ENCODE data around the gene TNFRSF1B.
A peak's percentile ranks its signal among the peaks of the same experiment; 100 is the strongest.

The TNFRSF1B gene

DNA sequence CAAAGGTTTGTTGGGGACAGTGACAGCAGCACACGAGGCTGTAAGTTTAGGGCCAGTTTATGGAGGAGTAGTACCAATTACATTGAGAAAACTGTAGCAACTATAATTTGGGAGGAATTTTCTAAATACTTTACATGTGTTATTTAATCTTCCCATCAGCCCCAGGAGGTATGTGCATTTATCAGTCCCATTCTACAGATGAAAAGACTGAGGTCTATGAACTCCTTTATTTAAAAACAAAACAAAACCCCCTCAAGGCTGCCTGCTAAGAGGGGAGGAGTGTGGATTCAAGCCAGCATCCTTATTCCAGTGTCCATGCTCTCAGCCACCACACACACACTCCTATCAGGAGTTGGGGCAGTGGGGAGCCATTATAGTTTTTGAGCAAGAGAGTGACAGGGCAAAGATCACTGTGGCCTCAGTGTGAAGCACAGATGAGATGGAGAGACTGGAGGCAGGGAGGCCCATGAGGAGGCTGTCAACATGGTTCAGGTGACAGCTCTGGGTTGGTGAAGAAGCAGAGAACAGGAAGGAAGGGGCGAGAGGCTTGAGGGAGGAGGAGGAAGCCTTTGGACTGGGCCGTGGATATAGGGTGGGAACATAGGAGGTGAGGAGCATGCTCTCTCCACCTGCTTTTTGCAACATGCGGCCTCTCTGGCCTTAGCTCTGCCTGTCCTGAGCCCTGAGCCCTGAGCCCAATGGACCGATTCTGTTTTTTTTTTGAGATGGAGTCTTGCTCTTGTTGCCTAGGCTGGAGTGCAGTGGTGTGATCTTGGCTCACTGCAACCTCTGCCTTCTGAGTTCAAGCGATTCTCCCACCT is 9.7 kb downstream of the TNFRSF1B start:
- DNase-seq: no peak

DNA sequence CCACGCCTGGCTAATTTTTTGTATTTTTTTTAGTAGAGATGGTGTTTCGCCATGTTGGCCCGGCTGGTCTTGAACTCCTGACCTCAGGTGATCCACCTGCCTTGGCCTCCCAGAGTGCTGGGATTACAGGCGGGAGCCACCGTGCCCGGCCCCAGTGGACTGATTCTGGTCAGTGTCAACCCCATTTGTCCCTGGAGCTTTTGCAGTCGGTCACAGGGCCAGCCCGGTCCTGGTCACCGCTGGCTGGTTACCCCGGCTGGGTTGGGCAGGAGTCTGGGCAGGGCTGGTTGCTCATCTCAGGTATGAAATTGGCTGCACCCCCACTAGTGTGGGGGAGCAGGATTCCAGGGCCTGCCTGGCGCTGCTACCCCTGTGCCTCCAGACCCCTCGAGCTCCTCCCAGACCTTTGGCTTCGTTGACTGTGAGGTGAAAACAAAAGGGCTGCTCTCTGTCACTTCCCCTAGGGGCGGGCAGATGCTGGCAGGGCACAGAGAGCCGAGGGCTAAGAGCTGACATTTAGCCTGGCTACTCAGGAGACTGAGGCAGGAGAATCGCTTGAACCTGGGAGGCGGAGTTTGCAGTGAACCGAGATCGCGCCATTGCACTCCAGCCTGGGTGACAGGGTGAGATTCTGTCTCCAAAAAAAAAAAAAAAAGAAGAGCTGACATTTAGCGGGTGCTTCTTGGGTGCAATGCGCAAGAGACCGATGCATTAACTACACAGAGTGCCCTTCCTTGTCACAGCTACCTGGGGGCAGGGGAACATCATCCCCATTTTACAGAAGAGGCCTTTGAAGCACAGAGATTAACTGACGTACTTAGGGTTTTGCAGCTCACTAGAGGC is 10.6 kb downstream of the TNFRSF1B start:
- no peak for DNase-seq

DNA sequence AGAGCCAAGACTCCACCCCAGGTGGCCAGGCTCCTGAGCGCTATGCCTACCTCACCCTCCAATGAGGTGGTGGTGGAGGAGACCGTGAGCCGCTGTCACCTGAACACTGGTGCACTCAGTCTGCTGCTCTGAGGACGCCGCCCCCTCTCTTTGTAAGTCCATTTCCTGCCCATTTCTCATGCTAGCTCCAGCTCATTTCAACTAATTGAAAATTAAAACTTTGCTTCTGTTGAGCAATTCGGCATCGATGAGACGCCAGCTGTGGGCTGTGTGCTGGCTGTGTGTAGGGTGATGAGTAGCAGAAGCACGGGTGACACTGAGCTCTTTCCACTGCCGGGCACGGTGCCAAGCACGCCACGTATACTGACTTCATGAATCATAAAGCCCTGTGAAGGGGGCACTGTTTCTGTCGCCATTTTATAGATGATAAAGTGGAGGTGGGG is 11.2 kb downstream of the TNFRSF1B start:
- peak; percentile 96 for DNase-seq

DNA sequence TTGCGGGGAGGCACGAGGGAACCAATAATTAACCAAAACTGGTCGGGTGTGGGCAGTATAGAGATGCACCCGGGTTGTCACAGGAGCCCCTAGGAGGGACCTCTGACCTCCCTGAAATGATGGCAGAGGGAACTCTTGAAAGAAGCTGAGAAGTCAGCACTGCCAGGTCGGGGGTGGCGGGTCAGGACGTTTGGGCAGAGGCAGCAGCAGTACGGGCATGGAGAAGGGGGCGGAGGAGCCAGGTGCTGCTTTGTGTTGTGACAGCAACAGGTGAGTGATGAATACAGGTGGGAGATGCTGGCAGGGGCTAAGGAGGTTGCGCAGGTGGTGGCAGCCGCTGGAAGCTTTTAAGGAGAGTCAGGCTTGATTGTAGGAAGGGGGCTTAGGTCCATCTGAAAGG is 11.7 kb downstream of the TNFRSF1B start:
- no peak for DNase-seq

DNA sequence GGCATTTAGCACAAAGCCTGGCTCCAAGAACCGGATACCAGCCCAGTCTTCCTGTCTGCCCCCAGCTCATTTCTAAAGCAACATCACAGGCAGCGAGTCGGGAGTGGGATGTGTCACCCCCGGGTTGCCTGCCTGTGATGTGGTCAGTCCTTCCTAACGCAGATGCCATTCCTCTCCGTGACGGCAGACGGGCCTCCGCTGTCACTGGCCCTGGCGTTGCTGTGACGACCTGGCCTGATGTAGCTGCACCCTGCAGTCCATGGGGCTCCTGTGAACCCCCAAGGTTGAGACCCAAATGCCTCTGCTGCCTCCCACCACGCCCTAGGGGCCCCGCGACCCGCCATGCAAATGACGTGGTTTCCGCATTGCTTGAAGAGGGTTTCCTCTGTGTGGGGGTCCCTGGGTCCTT is 12.3 kb downstream of the TNFRSF1B start:
- DNase-seq: peak; percentile 90

DNA sequence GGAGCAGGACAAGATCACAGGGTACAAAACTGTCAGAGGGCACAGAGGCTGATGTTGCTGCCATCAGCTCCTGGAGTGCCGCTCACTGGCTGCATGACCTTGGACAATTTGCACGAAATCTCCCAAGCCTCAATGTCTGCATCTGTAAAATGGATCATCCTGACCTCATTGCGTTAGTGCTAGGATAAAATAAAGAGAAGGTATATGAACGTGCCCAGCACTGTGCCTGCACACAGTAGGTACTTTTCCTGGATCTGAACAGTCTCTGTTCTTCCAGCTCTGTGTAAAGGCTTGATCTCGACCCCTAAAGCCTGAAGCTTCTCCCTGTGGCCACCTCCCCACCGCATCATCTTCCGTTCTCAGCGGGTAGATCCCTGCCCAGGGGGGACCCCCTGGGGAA is 12.9 kb downstream of the TNFRSF1B start:
- no peak for DNase-seq

DNA sequence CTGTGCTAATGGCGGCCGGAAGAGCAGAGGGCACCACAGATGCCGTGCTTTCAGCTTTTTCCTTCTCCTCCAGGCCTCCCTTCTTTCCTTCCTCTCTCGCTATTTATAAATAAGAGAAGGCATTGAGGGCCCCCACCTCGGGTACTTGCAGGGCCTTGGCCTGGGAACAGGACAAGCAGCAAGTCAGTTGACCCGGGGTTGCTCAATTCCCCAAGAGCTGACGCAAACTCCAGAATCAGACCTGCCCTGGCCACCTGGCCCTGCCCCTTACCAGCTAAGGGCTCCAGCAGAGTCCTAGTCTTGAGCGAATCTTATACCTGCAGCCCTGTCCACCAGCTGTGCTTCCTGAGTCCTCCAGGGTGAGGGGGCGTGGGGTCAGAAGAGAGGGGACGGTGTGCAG is 13.5 kb downstream of the TNFRSF1B start:
- no peak for DNase-seq

DNA sequence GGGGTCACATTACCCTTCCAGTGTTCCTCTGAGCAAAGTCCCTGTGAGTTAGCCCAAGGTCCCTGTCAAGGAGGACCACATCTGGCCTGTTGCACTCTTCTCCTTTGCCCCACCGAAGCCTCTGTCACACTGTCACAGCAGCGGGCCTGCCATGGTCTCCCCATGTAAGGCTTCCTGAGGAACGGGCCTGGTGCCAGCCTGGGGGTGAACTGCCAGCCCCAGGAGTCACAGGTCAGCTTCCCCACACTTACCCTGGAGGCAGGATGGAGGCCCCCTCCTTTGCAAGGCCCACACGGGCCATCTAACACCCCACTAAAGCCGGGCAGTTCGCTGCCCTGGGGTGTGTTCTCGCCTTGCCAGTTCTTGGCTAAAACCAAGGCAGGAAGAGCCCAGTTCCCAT is 14.1 kb downstream of the TNFRSF1B start:
- DNase-seq: no peak

DNA sequence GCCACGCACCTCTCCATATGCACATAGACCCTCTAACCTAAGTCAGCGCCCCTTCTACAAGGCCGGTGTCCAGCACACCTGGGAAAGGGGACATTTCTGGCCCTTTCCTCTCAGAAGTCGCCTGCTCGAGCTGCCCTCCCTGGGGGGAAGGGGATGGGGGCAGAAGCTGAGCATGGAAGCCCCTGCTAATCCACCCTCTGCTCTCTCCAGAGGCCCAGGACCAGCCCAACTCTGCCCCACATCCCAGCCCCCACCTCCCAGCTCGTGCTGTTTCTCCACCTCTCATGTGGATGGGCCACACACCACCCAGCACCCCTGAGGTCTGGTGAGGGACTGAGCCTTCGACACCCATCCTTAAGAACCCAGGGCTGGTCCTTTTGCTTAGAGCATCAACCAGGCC is 14.8 kb downstream of the TNFRSF1B start:
- no peak for DNase-seq

DNA sequence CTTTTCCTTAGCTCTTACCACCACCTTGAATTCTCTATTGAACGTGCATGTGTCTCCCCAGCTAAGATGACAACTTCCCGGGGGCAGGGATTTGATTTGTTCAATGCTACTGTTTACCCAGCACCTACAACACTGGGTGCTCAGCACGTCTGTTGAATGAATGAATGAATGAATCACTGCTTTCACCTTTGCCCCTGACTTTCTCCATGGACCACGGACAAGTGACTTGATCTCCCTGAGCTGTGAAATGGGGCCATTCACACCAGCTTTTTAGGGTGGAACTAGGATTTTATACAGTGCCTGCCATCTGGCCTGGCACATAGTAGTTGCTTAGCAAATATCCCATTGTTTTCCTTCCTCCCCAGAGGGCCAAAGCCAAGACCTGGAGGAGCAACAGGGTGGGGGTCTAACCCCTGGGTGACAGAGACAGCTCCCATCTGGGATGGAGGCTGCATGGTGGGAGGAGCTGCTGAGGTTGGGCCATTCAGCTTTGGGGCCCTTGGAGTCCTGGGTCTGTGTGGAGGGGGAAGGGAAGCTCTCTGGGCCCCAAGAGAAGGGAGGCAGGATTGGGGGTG is 15.7 kb downstream of the TNFRSF1B start:
- no peak for DNase-seq

DNA sequence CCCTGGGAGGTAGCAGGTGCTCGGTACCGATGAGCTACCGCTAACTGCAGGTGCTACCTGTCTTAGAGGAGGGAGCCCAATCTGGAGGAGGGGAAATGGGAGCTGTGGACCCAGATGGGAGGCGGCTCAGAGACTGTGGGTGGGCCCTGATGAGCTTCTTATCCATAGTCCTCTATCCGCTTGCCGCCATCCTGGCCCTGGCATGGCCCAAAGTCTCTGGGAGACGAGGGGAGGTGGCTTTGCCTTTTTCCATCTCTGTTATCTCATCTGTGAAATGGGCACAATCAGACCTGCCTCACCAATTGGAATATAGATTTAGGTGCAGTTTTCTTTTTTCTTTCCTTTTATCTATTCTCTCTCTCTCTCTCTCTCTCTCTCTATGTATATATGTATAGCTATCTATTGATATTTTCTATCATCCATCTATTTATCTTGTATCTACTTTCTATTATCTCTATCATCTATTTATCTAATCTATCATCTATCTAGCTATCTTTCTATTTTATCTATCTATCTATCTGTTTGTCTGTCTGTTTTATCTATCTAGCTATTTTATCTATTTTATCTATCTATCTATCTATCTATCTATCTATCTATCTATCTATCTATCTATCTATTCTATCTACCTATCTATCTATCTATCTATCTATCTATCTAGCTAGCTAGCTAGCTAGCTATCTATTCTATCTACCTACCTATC is 16.5 kb downstream of the TNFRSF1B start:
- no peak for DNase-seq

DNA sequence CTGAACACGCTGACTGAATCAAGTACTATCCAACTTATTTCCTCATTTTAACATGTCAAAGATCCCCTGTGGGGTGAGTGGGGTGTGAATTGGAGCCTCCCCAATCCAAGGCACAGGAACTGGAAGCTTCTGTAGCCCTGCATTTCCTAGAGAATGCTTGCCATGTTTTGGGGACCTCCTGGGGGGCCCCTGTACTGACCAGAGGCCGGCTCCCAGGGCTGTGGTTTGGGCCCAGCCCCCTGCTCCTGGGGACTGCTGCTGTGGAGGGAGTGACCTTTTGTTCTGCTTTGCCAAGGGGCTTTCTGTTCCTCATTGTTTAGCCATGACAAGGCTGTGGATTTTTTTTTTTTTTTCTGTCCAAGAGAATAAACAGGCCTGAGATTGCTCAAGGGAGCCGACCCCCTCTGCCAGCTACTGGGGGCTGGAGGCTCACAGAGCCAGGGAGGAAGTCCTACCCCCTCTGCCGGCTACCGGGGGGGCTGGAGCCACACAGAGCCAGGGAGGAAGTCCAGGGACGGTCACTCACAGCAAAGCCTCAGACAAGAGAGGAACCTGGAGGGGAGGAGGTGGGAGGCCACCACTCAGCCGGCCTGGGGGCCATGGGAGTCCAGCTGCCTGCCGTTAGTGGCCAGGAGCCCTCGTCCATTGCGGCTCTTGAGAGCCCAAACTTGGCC is 17.4 kb downstream of the TNFRSF1B start:
- no peak for DNase-seq

DNA sequence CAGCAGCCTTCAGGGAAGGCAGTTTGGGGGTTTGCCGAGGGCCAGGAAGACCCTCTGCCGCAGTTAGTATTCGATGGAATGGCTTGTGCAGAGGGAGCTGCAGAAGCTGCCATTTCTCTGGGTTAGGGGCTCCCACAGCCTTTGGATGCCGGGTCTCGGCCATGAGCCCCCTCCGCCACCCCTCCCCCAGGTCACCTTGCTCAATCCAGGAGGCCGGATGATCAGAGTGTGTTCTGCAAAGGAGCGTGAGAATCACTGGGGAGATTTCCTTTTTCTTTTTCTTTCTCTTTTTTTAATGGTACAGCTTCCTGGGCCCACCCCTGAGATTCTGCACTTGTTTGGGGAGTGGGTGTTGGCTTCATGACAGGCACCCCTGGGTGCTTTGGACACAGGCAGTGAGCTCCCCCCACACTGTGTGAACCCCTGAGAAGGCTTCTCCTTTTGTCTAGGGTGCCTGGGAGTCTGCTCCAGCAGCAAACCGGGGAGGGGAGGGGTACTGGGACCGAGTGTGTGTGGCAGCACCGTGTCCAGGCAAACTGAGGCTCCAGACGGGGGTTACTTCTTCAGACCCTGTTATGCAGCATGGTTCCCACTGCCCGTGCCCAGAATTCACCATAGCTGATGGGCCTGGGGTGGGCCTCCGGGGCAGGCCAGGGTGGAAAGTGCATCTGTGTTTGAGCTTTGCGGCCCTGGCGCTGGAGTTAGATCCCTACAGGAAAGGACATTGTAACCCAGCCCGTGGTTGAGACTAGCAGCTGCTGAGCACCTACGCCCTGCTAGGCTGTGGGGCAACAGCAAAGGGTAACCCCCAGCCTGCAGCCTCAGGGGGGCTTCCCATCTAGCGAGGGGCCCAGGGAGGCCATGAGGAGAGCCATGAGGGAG is 18.5 kb downstream of the TNFRSF1B start:
- DNase-seq: no peak

DNA sequence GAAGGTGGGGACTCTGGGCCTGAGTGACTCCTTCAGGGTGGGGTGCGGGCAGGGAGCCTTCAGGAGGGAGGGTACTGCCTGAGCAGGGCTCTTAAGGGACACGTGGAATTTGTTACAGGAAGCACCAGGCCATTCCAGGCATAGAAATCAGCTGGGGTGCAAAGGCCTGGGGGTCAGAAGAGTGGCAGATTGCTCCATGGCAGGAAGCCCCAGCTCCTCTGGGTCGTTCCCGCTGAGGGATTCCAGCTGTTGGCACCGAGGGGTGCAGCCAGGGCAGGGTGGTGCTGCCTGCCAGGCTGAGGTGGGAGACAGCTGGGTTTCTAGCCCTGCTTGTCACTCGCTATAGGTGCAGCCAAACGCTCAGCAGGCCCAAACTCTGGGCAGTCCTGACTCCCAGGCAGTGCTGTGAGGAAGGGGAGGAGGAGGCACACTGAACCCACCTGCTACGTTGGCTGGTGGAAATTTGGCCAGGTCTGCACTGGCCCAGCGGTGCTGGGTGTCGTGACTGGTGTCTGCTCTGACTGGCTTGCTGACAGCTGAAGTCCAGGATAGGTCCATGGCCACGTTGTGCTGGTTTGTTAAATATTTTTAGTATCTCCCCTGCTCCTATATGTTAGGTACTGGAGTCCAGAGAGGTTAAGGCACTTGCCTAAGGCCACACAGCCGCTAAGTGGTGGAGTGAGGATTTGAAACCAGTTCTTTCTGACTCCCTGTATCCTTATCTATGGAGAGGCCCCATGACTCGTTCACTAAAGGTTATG is 19.3 kb downstream of the TNFRSF1B start:
- no peak for DNase-seq

DNA sequence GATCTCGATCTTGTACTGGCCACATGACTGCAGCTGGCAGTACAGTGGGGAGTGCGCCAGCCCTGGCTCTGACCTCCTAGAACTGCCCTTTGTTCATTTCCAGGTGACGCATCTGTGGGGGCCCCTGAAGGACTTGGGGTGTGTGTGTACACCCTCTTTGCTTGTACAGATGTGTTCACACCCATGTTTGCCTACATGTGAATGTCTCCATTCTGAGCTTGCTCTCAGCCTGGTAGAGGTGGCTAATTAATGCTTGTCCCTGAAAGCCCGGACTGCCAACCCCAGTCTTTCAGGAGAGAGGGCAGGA is 19.8 kb downstream of the TNFRSF1B start:
- no peak for DNase-seq

DNA sequence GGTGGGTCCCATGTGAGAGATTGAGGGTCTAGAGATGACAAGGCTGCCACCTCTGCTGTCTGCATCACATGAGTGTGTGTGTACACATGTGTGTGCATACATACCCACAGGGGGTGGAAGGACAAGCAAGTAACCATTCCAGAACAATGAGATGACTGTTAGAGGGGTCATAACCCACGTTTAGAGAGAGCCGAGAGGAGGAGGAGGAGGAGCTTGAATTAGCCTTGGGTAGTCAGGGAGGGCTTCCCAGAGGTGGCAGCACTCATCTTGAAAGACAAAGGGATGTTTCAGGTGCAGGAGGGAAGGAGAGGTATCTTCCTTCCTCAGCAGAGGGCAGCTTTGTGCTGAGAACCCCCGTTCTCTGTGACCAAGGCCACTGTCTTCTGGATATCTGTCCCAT is 21.3 kb downstream of the TNFRSF1B start:
- no peak for DNase-seq

DNA sequence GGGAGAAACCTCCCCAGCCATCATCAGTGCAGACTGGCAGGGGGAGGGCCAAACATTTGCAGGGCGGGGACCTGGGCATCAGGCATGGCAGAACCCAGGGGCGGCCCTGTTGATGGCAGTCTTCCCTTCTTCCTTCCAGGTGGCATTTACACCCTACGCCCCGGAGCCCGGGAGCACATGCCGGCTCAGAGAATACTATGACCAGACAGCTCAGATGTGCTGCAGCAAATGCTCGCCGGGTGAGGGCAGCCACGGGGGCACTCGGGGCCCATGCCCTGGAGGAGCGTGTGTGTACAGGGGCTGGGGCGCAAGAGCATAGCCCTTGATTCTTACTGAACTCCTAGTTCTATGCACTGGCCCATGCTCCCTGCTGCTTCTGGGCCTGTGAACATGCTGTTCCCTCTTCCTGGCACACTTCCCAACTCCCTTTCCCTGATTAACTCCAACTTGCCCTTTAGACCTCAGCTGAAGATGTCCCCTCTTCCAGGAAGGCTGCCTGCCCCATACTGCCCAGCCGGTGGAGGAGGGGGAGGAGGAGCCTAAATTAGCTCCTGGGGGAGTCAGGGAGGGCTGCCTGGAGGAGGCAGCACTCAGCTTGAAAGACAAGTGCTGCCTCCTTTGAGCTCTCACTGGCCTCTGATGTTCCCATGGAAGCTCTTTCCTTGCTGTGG is 22.0 kb downstream of the TNFRSF1B start:
- no peak for DNase-seq

DNA sequence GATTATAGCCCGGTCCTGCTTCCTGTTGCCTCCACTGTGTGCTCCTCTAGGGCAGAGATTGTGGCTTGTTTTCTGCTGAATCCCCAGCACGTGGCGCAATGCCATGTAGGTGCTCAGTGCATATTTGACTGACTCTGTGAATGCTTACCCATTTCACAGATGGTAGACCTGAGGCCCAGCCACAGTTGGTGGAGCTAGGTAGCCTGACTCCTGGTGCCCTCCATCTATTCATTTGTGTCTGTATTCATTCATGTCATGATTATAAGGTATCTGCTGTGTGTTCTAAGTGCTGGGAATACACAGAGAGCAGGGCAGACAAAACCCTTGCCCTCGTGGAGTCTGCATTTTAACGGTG is 22.5 kb downstream of the TNFRSF1B start:
- no peak for DNase-seq

DNA sequence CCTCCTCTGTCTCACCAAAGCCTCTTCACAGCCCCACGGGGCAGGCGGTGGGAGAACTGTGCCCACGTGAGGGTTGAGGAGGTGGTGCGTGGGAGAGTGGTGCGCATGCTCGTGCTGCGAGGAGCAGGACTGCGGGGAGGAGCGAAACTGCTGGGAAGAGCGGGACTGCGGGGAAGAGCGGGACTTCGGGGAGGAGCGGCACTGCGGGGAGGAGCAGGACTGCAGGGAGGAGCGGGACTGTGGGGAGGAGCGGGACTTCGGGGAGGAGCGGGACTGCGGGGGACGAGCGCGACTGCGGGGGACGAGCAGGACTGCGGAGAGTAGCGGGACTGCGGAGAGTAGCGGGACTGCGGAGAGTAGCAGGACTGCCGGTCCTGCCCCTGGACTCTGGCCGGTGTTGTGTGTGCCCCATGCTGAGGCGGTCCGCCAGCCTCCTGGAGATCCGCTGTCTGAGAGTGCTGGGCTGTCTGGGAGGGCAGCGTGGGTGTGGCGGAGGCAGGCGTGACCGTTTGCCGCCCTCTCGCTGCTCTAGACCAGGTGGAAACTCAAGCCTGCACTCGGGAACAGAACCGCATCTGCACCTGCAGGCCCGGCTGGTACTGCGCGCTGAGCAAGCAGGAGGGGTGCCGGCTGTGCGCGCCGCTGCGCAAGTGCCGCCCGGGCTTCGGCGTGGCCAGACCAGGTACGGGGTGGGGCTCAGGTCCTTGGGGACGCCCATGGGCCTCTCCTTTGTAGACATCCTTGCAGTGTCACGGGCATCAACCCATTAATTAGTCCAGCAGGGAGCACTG is 24.6 kb downstream of the TNFRSF1B start:
- DNase-seq: no peak

Measured in stimulated activated CD4-positive, alpha-beta T cell treated with anti-CD3 and anti-CD28 coated beads, Interleukin-1b, Interleukin-23, amount 100 ng/mL, for 48 hours (primary cell).